ENCODE measurements around the gene LRRK2.

- TF ChIP-seq CTCF (IDR thresholded peaks at IDR 0.05), result no peak
- no peak for TF ChIP-seq POLR2A (IDR thresholded peaks at IDR 0.05)
- TF ChIP-seq POLR2AphosphoS5 (IDR thresholded peaks at IDR 0.05; ENCODE audit: insufficient read depth in 1 of 2, low read depth in 1 of 2), result no peak
Measured at GRCh38 chr12:40338071-40338470, 113.3 kb downstream of the LRRK2 start.

Measured in vagina (tissue), 2 donors.